GM18867 (cell line): ENCODE results near the gene WDR37.
"Not testable (repeated sequence)": the region's sequence is repeated elsewhere in the genome, so short reads cannot be mapped to it uniquely, and the experiment has no call there.

Experiments
- ATAC-seq: cut with Tn5 transposase; IDR thresholded peaks from one replicate; pipeline ENCODE4 v1.9.1; 2021; ENCODE audit warnings: mild to moderate bottlenecking, moderate library complexity; ENCODE audit not compliant: unreplicated experiment

WDR37 gene, protein sequence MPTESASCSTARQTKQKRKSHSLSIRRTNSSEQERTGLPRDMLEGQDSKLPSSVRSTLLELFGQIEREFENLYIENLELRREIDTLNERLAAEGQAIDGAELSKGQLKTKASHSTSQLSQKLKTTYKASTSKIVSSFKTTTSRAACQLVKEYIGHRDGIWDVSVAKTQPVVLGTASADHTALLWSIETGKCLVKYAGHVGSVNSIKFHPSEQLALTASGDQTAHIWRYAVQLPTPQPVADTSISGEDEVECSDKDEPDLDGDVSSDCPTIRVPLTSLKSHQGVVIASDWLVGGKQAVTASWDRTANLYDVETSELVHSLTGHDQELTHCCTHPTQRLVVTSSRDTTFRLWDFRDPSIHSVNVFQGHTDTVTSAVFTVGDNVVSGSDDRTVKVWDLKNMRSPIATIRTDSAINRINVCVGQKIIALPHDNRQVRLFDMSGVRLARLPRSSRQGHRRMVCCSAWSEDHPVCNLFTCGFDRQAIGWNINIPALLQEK

DNA sequence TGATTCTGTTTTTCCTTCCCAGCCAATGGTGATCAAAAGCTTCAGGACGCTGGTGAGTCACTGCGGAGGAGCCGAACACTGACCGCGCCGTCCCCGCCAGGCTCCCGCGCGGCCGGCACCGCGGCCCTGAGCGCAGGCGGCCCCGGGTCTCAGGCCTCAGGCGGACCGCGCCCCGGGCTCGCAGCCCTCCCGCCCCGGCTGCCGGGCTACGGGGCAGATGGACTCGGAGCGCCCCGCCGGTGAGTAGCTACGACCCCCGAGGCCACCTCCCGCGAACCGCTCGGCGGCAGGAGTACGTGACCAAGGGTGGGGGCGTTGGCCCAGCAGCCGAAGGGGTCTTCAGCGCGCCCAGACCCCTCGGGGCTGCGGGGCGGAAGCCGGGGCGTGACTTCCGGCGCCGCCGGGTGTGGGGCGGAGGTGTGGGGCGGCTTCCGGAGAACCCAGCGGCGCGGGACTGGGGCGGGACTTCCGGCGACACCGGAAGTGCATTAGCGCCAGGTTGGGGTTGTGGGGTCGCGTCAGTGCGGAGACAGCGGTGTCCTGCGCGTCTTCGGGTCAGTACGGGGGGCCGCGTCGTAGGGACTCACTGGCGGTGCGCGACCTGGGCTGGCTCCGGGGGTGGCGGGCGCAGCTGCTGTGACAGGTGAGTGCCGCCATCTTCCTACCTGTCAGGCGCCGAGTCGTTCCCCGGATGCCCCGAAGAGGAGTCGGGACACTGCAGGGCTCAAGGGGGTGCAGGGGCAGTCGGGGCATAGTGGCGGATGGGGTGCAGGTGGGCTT is at the start of gene WDR37:
Gene WDR37 (plus strand): TSS at position 60 of the 780 bp plus-strand sequence. CDS start 15,771 bp downstream, outside the sequence.
- ATAC-seq: peak; percentile 95

DNA sequence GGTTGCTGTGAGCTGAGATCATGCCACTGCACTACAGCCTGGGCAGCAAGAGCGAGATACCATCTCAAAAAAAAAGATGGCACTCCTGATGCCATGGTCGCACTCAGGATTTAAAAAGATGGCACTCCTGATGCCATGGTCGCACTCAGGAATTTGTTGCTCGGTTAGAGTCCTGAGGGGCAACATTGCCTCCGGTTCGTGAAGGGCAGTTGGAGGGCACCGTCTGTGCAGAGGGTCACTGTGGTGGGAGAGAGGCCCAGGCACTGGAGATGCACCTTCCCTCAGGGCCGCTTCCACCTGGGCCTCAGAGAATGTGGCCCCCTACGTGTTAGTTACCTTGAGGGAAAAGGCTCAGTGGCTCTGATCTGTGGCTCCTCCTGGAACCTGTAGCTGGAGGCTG is 49.6 kb upstream of the WDR37 start:
- ATAC-seq: no peak

DNA sequence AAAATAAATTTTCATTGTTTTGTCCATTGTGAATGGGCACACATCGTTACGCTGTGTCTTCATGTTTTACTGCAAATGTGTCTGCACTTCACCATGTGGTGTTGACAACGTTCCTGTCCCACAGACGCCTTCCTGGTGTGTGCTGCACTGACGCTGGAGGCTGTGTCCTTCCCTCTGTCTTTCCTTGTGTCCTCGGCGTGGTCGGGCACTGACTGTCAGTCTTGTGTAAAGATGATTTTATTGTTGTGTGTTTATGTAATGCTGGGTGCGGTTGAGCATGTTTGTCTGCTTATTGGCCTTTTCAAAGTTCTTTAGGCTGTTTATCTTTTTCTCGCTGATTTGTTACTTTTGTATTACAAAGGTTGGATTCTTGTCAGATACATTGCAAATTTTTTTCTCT is 48.6 kb upstream of the WDR37 start:
- no peak for ATAC-seq

DNA sequence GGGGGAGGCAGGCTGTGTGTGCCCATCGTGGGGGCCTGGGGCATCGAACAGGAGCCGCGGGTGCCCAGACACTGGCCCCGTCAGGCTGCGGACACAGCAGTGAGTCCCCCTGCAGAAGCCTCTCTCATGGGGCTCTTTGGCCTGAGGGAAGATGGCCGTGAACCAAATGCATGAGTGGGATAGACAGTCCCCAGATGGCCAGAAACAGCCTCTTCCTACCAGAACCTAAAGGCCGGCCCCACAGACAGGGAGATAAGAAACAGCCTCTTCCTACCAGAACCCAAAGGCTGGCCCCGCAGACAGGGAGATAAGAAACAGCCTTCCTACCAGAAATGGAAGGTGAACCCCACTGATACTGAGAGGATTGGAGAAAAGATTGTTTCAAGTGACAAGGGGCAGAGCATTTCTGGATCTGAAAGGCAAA is 47.1 kb upstream of the WDR37 start:
- no peak for ATAC-seq

DNA sequence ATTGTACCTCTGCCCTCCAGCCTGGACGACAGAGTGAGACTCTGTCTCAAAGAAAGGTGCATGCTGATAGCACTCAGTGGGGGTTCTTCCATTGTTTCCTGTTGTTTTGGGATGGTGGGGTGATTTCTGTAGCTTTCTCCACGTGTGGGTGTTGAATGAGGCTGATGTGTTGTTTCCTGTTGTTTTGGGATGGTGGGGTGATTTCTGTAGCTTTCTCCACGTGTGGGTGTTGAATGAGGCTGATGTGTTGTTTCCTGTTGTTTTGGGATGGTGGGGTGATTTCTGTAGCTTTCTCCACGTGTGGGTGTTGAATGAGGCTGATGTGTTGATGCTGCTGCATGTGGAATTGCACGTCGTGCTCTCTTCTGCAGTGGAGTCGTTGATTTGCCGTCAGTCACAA is 46.2 kb upstream of the WDR37 start:
- not testable (repeated sequence) for ATAC-seq

DNA sequence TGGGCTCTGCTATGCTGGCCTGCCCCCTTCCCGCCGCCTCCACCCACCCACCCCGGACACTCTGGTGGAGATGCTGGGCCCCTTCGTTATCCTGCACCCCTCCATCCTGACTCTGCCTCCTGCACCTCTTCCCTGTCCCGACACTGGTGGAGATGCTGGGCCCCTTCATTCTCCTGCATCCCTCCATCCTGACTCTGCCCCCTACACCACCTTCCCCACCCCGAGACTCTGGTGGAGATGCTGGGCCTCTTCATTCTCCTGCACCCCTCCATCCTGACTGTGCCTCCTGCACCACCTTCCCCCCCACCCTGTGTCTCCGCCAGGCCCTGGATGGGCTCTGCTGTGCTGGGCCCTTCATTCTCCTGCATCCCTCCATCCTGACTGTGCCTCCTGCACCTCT is 45.5 kb upstream of the WDR37 start:
- no peak for ATAC-seq

DNA sequence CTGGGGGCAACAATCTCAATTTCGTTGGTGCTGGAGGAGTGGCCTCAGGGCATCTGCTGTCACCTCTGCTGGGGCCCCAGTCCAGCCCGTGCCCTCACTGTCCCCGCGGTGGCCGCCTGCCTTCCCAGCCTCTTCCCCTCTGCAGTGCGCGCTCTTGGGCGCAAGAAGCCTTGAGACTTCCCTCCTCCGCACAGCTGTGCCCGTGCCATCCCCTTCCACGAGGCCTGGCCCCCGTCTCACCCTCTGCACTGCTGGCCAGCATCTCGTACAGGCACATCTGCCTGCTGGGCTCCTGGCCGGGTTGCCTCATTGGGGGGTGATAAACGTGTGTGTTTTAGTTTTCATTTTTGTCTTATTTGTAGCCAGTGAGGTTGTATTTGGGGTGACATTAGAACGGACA is 44.5 kb upstream of the WDR37 start:
- no peak for ATAC-seq

DNA sequence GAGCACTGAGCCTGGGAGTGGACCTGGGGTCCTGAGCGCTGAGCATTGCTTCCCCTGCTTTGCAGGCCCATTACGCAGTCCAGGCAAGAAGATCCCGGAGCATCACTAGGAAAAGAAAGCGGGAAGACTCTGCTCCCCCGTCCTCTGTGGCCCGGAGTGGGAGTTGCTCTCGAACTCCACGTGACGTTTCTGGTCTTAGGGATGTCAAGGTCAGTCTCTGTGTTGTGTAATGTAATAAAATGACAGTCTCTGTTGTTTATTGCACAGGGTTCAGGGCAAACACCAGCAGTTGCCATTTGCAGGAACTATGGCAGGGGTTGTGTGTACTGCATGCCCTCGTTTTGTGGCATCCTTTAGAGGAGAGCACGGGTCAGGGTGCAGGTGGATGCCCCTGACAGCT is 40.5 kb upstream of the WDR37 start:
- ATAC-seq: no peak

DNA sequence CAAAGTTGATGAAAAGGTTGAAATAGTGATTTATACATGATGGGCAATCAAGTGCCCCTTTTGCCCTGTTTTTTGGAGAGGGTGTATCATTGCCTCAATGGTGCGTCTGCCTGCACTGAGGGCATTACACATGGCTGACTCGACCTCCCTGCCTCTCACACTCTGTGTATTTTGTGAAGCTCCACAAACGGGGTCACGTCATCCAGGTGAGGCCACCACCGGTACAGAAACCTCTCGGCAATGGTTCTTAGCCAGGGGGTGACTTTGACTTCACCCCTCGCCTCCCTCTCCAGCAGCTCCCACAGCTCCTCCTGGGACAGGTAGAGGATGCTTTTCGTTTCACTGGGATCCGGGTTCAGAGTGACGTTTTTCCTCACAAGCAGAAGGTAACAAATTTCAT is 36.8 kb upstream of the WDR37 start:
- ATAC-seq: no peak

DNA sequence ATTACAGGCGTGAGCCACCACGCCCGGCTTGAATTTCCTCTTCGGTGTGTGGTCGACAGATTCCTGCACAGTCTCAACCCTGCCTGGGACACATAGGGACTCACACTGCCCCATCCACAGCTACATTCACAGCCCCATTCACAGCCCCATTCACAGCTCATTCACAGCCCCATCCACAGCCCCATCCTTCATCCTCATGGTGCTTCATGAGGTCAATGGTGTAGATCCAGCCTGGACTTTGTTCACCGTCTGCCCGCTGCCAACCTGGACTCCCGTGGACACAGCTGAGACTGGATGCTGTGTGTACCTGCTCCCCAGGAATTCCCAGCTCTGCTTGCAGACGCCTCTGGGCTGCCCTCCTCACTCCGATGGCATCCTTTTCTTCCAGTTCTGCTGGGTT is 35.7 kb upstream of the WDR37 start:
- no peak for ATAC-seq

DNA sequence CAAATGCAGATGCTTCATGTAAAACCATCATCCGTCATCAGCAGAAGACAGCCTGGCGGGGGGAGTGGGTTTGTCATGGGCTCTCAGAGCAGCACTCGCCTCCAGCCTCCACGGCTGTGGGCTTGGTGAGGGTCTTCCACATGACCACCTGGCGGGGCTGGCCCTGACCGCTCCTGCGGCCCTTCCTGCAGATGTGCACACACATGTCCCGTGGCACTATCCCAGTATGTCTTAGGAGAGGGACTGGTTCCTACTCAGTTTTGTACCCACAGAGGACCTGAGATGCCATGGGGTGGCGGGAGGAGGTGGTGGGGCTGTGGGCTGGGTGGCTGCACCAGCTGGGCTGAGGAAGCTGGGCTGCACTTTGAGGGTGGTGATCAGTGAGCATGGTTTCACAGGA is 35.2 kb upstream of the WDR37 start:
- no peak for ATAC-seq

DNA sequence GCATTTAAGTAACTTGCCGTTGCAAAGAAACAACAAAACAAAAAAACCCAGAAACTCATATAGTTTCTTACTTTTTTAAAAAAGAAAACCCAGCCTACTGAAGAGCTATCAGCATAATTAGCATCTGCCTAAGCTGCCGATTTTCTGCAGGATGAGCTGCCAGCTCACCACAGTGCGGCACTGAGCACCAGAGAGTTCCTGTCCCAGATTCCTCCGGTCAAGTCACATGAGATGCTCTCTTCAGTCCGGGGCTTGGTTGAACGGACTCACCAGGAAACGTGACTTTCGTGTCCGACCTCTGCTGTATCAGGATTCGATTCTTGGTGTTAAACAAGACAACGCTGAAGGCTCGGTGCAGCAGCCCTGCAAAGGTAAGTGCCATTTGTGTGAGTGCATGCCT is 33.8 kb upstream of the WDR37 start:
- ATAC-seq: no peak

DNA sequence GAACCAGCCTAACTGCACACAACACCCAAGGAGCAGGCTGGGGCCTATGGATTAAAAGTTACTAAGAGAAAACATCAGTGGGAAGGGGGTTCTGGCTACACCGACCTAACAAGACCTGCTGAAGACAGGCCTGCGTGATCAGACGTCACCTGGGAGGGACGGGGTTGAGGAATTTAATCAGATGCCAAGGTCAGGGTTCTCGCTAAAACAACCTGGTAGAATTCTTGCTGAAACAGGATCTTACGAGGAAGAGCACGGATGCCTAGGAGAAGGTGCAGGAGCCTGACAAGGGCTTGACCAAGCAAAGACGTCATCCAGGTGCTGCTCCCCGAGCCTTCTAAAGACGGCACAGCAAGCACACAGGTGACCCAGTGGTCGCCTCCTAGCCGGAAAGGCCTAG is 32.1 kb upstream of the WDR37 start:
- ATAC-seq: no peak

DNA sequence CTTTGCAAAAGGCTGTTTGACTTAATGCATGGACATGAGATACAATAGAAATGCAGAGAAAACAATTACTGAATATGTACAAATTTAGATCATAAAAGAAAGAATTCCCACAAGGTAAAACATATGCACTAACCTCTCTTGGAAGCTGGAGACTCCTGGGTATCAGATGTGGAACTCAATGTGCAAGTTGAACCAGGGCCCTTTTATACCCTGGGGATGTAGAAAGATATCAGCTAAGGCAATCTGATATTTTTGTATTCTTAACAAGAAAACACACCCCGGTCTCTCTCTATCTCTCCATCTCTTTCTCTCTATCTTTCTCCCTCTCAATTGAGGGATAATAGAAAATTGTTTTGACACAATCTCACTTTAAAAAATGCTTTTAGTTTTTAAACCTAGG is 30.5 kb upstream of the WDR37 start, which contains the start of gene IDI2:
Gene IDI2 (minus strand): TSS at position 177 of the 400 bp plus-strand sequence. CDS start 1,136 bp downstream, outside the sequence.
- no peak for ATAC-seq

DNA sequence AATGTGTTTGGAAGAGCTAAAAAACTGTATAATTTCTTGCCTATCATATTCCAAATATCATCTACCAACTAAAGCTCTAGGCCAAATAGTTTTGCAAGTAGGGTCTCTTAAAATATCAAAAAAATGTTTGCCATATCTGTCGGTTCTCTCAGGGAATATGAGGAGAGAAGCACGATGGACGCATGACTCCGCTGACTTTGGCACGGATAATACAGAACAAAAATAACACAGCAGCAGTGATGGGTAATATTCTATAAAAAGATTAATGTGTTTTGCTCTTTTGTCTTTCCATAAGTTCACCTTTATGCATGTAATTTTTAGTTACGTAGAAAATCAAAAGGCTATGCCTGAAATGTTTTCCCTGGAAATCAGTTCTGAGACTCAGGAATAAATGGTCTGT is 29.6 kb upstream of the WDR37 start:
- ATAC-seq: no peak

DNA sequence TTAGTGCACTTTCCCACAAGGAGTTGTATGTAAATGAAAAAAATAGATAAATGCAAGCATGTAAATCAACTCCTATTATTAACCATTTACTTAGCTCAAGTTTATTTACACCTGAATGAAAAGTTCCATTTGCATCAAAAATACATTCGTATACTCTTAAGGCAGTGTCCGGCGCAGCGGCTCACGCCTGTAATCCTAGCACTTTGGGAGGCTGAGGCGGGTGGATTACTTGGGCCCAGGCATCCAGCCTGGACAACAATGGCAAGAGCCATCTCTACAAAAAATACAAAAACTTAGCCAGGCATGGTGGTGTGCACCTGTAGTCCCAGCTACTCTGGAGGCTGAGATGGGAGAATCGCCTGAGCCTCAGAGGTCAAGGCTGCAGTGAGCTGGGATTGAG is 26.3 kb upstream of the WDR37 start:
- ATAC-seq: no peak

DNA sequence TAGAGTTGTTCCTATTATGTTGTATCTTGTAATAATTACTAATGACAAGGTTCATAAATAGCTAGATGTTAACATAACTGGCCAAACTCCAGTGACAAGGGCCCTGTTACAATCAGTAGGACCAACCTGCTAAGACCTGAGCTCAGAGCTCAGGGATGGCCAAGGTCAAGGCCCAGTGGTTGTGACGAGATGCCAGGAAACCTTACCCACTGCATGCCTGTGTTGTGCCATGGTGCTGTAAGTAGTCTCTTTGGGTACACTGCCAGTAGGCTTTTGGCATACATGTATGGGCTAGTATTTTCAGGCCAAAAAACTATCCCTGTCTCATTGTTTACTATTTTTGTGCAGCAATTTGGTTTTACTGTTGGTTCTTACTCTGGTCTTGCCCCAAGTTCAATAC is 22.6 kb upstream of the WDR37 start:
- ATAC-seq: no peak

DNA sequence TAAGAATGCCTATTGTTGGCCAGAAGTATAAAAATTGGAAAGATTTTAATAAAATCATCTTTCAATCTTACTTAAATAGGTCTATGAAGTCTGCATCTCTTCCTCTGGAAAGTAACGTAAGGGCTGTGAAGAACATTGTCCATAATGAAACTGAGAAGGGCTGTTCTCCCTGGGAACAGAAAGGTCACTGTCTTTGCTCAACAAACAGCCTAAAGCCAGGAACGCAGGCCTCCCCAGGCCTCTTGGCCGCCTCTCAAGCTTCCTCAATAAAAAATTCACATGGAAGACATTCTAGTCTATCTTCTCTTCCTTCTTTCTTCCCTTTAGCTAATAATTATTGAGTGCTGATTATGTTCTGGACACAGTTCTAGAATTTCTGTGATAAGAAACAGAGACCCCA is 21.4 kb upstream of the WDR37 start:
- ATAC-seq: no peak

DNA sequence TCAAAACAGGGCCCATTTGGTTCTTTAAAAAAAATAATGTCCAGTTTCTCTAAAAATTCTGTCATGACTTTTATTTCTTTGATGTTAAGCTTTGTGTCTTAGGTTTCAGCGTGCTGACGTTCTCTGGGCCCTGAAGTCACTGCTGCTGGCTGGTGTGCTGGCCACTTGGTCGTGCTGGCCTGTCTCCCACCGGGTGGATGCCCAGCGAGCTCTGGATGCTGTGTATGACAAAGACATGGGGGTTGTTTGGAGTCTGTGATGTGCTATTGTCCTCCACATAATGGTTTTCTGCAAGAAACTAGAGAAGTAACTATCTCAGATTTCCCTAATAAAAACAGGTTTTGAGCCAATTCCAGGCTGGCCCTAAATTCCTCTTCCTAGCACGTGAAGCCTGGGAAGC is 21.0 kb upstream of the WDR37 start:
- ATAC-seq: no peak

DNA sequence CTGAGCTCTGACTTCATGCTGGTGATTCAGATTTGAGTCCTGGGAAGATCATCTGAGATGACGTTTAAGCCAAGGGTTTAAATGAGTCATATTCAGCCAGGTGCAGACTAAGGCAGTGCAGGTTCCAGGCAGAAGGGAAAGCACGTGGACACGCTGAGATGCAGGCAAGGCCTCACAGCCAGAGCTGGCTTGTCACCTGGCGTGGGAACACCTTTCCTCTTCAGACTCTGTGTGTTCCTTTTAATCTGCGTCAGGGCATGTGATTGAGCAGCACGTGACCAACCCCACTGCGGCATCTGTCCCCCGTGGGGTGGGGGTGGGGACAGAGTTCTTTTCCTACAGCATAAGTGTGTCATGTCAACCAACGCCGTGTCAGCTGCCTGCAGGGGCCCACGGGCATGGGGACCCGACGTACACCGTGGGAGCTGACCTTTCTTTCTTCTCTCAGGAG is 19.8 kb upstream of the WDR37 start:
- ATAC-seq: peak; percentile 77

DNA sequence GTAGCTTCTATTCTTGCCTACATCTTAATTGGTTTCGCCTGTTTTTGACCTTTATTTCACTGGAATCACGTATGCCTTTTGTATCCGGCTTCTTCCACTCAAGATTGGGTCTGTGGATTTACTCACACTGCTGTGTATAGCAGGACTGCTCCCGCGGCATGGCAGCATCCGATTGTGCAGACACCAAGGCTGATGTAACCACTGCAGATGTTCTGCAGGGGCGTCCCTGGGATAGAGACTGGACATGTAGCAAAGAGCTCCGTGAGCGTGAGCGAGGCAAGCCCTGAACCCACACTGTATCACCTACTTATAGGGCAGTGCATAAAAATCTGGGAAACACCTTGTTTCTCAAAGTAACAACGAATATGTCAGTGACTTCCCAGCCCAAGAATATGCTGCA is 19.1 kb upstream of the WDR37 start:
- ATAC-seq: no peak

DNA sequence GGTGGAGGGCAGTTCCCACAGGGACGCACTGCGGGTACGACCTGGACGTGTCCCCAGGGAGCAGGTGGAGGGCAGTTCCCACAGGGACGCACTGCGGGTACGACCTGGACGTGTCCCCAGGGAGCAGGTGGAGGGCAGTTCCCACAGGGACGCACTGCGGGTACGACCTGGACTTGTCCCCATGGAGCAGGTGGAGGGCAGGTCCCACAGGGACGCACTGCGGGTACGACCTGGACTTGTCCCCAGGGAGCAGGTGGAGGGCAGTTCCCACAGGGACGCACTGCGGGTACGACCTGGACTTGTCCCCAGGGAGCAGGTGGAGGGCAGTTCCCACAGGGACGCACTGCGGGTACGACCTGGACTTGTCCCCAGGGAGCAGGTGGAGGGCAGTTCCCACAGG is 17.4 kb upstream of the WDR37 start:
- not testable (repeated sequence) for ATAC-seq
